GM12878 (cell line): ENCODE data around the gene FANCE. TPM values are rescaled to one million over a fixed set of nuclear protein-coding genes. Genes with fewer than 3 reads are reported as not detected.

Experiments used
- ATAC-seq: fragments of 200-7000 bp; cut with Tn5 transposase; 3 replicates; pipeline ENCODE4 v1.9.1; 2020; ENCODE audit warnings: mild to moderate bottlenecking, moderate library complexity
- BruUV-seq: library from RNA; stranded (reverse); fragments of 400-500 nt; replicated peaks from 2 replicates; lab custom pipeline; 2021; lab: Mats Ljungman, UMichigan
- CTCF ChIA-PET: fragments of 300-600 bp; sonication (Branson Sonifier 250); formaldehyde crosslinking; extraction: SDS; loops from one replicate; lab custom pipeline; 2021; ENCODE audit warnings: inconsistent platforms; lab: Yijun Ruan, JAX
- POLR2A ChIA-PET: fragments of 350-600 bp; formaldehyde crosslinking; extraction: SDS; loops from one replicate; lab custom pipeline; 2021; ENCODE audit warnings: inconsistent platforms; lab: Charles Lee
- RAD21 ChIA-PET: fragments of 300-600 bp; sonication (Branson Sonifier 250); formaldehyde crosslinking; loops from one replicate; lab custom pipeline; 2023; ENCODE audit warnings: antibody characterized with exemption; ENCODE audit not compliant: unreplicated experiment; lab: Charles Lee
- SMC1A ChIA-PET: fragments of 300-600 bp; sonication (Branson Sonifier 250); formaldehyde crosslinking; loops from one replicate; lab custom pipeline; 2023; ENCODE audit not compliant: unreplicated experiment, uncharacterized antibody; lab: Charles Lee
- DNase-seq: peaks from one replicate; pipeline ENCODE4 v3.0.0-alpha.2; 2011; ENCODE audit warnings: low read depth, low spot score
- FAIRE-seq: peaks from 3 replicates; lab custom pipeline; 2011; peaks lifted over from hg19 to GRCh38; lab: Jason Lieb, UNC
- H2AFZ ChIP-seq: 2 replicates; pipeline ENCODE4 v1.6.0; 2011; ENCODE audit warnings: low read depth, low read length, control low read depth; ENCODE audit not compliant: control insufficient read depth
- H3K27ac ChIP-seq: 2 replicates; pipeline ENCODE4 v1.5.1; 2011; ENCODE audit warnings: control low read depth; ENCODE audit not compliant: control insufficient read depth, insufficient read depth
- H3K27me3 ChIP-seq, 2 experiments: replicated peaks in 1 of 2; 2 replicates each; pipeline versions ENCODE4 v1.6.0 to v1.6.1; 2011; ENCODE audit warnings: low read length in 1 of 2; ENCODE audit not compliant: control insufficient read depth in 2 of 2, insufficient read depth in 2 of 2
- H3K36me3 ChIP-seq, 2 experiments: 2 replicates each; pipeline ENCODE4 v1.5.1; 2011; ENCODE audit warnings: low read length in 1 of 2; ENCODE audit not compliant: control insufficient read depth in 2 of 2, insufficient read depth in 2 of 2
- H3K4me1 ChIP-seq: 2 replicates; pipeline ENCODE4 v1.6.1; 2011; ENCODE audit warnings: mild to moderate bottlenecking, low read length, moderate library complexity, mixed read lengths; ENCODE audit not compliant: control insufficient read depth, insufficient read depth
- H3K4me2 ChIP-seq: 2 replicates; pipeline ENCODE4 v1.6.0; 2011; ENCODE audit warnings: control low read depth; ENCODE audit not compliant: control insufficient read depth, insufficient read depth
- H3K4me3 ChIP-seq: fragments of 200-600 bp; sonication (generic); 2 replicates; pipeline ENCODE4 v1.5.1; 2016
- H3K79me2 ChIP-seq: 2 replicates; pipeline ENCODE4 v1.6.0; 2011; ENCODE audit warnings: low read length; ENCODE audit not compliant: control insufficient read depth, insufficient read depth
- H3K9ac ChIP-seq: 2 replicates; pipeline ENCODE4 v1.8.0; 2011; ENCODE audit warnings: low read length, control low read depth, mixed read lengths; ENCODE audit not compliant: control insufficient read depth, insufficient read depth
- H3K9me3 ChIP-seq: replicated peaks from 3 replicates; pipeline ENCODE4 v1.5.1; 2011; ENCODE audit warnings: mild to moderate bottlenecking, low read length; ENCODE audit not compliant: control insufficient read depth, insufficient read depth
- H4K20me1 ChIP-seq: 2 replicates; pipeline ENCODE4 v1.6.0; 2011; ENCODE audit not compliant: control insufficient read depth, insufficient read depth
- ATF2 ChIP-seq: IDR thresholded peaks from 2 replicates; pipeline ENCODE4 v1.6.1; 2012; ENCODE audit warnings: low read length, inconsistent platforms
- BCL11A ChIP-seq: IDR thresholded peaks from 2 replicates; pipeline ENCODE4 v1.6.1; 2011; ENCODE audit warnings: low read depth, low read length
- CTCF ChIP-seq, 3 experiments: IDR thresholded peaks in 2 of 3; conservative IDR thresholded peaks in 1 of 3; 2 replicates each; pipeline ENCODE4 v1.5.1; 2011; ENCODE audit warnings: low read depth in 3 of 3, low read length in 3 of 3, mild to moderate bottlenecking in 3 of 3, control low read depth in 2 of 3, moderate library complexity in 2 of 3, inconsistent platforms in 1 of 3, mixed read lengths in 1 of 3; ENCODE audit not compliant: control insufficient read depth in 2 of 3, insufficient read depth in 1 of 3; ENCODE audit errors: extremely low read depth in 1 of 3
- IKZF1 ChIP-seq: fragments of 450-650 bp; conservative IDR thresholded peaks from 2 replicates; pipeline ENCODE4 v1.6.1; 2017; ENCODE audit warnings: antibody characterized with exemption, mild to moderate bottlenecking
- IRF4 ChIP-seq: IDR thresholded peaks from 2 replicates; pipeline ENCODE4 v1.6.1; 2011; ENCODE audit warnings: low read depth, low read length
- JUNB ChIP-seq: IDR thresholded peaks from 2 replicates; pipeline ENCODE4 v1.6.1; 2016; ENCODE audit warnings: antibody characterized with exemption, mild to moderate bottlenecking
- PRDM15 ChIP-seq: fragments of 450-650 bp; formaldehyde crosslinking; IDR thresholded peaks from 2 replicates; pipeline ENCODE4 v1.4.0; 2020; ENCODE audit warnings: mild to moderate bottlenecking, moderate library complexity
- SP1 ChIP-seq: IDR thresholded peaks from one replicate; pipeline ENCODE4 v1.6.1; 2011; ENCODE audit warnings: low read depth, low read length
- WGBS: methylation state at CpG from one replicate; pipeline ENCODE4 v1.1.6; 2016; ENCODE audit warnings: low lambda C conversion rate; ENCODE audit not compliant: insufficient replicate concordance, insufficient coverage; ENCODE audit errors: missing lambda C conversion rate; 5-methylcytosine and 5-hydroxymethylcytosine counted together
- in situ Hi-C: fragments of 300-500 bp; cut with MboI; formaldehyde crosslinking; loops from 9 replicates; pipeline ENCODE4 v1.14.3; 2018; ENCODE audit warnings: mixed read lengths
- intact Hi-C: fragments of 100-400 bp; cut with micrococcal nuclease; formaldehyde crosslinking; loops from one replicate; pipeline ENCODE4 v1.14.2; 2022; ENCODE audit not compliant: unreplicated experiment
- polyA plus RNA-seq, 11 experiments: library from polyadenylated mRNA; depleted of rRNA in 4 of 11; unstranded in 6 of 11; stranded (reverse) in 5 of 11; fragments of >200 nt; fragmentation: Nextera tagmentation in 4 of 11; fragmentation: Illumina TruSeq in 1 of 11; extraction: Ambion mirVana in 4 of 11; extraction: Trizol in 1 of 11; gene quantifications; 1 replicate in 1 of 11; 2 replicates in 10 of 11; pipeline versions ENCODE4 v1.2.1 to v1.2.3, GENCODE V29; 2011 to 2016; ENCODE audit warnings: inconsistent platforms in 2 of 11, missing spikeins in 2 of 11, low read depth in 1 of 11
- total RNA-seq, 4 experiments: library from RNA; depleted of rRNA in 3 of 4; stranded (reverse); fragments of >200 nt in 3 of 4; fragmentation: Illumina TruSeq in 1 of 4; extraction: Trizol in 1 of 4; gene quantifications; 2 replicates each; pipeline versions ENCODE4 v1.2.1 to v1.2.3, GENCODE V29; 2013 to 2021

The FANCE gene
- total and polyA plus RNA-seq, 10 of the 15 experiments (the other 5 are each of a cell fraction or from before 2014, with no cell fraction given), result 3.0 to 13.3 (median 8.1) TPM

- H3K27ac ChIP-seq, result no peak overlapping the region
- no peak overlapping the region for H3K4me2 ChIP-seq
- CTCF ChIA-PET, result no interaction called here
- no peak for TF ChIP-seq SP1
- TF ChIP-seq JUNB, result no peak
- H3K9me3 ChIP-seq, result peaks cover 15% of the 10 kb centered on the region; the same call in 2 of the 3 replicates
- RAD21 ChIA-PET, result no interaction called here
- FAIRE-seq (no peak), DNase-seq (no peak), ATAC-seq (no peak)
- no peaks in the 10 kb centered on the region for H3K27me3 ChIP-seq
- WGBS, result 82% methylated on average over 3 of the region's 3 CpGs
- in situ Hi-C loops, result no loop called here
- H3K9ac ChIP-seq, result no peak overlapping the region
- POLR2A ChIA-PET, result no interaction called here
- no peaks in the 10 kb centered on the region for H4K20me1 ChIP-seq
- no peak overlapping the region for H2AFZ ChIP-seq
- peaks cover 7% of the 10 kb centered on the region for H3K4me1 ChIP-seq
- no peak overlapping the region for H3K4me3 ChIP-seq
- H3K79me2 ChIP-seq, result no peaks in the 10 kb centered on the region
- SMC1A ChIA-PET, result no interaction called here
- intact Hi-C loops, result no loop called here
- no TSS peak for BruUV-seq
- peaks cover 0 to 9% of the 10 kb centered on the region in 2 experiments for H3K36me3 ChIP-seq
Observed at GRCh38 chr6:35425284-35425683, 26.9 kb upstream of the FANCE start.

- H3K79me2 ChIP-seq, result no peaks in the 10 kb centered on the region
- H3K27me3 ChIP-seq, result no peaks in the 10 kb centered on the region
- intact Hi-C loops (no loop called here), in situ Hi-C loops (no loop called here)
- H3K4me3 ChIP-seq, result no peak overlapping the region
- H3K27ac ChIP-seq, result no peak overlapping the region
- WGBS, result 87% methylated on average over 6 of the region's 8 CpGs
- H3K9ac ChIP-seq, result no peak overlapping the region
- no peak overlapping the region for H3K4me2 ChIP-seq
- FAIRE-seq (no peak), ATAC-seq (no peak), DNase-seq (no peak)
- ChIA-PET SMC1A (no interaction called here), POLR2A (no interaction called here), CTCF (no interaction called here), RAD21 (no interaction called here)
- no peaks in the 10 kb centered on the region for H4K20me1 ChIP-seq
- H3K4me1 ChIP-seq, result peaks cover 7% of the 10 kb centered on the region
- no peak overlapping the region for H2AFZ ChIP-seq
- H3K36me3 ChIP-seq, result peaks cover 0 to 8% of the 10 kb centered on the region in 2 experiments
- H3K9me3 ChIP-seq, result peaks cover 15% of the 10 kb centered on the region; the same call in 2 of the 3 replicates
- no TSS peak for BruUV-seq
- TF ChIP-seq IKZF1, result 0 out of 2 replicates have a peak, but pooled peaks have one; percentile 19
- TF ChIP-seq PRDM15, result no peak
- no peak for TF ChIP-seq ATF2
- TF ChIP-seq CTCF (IDR thresholded peaks at IDR 0.05 in 2 of 3, conservative IDR thresholded peaks at IDR 0.05 in 1 of 3; ENCODE audit: control insufficient read depth in 2 of 3, extremely low read depth in 1 of 3, insufficient read depth in 1 of 3, low read depth in 3 of 3, low read length in 3 of 3), result no peak
- no peak for TF ChIP-seq BCL11A
- no peak for TF ChIP-seq IRF4
Observed at GRCh38 chr6:35426074-35426473, 26.1 kb upstream of the FANCE start.
